Spleen (tissue), 11 donors: ENCODE measurements around the gene STEAP3. TPM values are rescaled to one million over a fixed set of nuclear protein-coding genes. Genes with fewer than 3 reads are reported as not detected.
A peak's percentile ranks its signal among the peaks of the same experiment; 100 is the strongest.

Experiments used
- DNase-seq: peaks from one replicate; pipeline ENCODE4 v3.0.0-alpha.2; 2020
- H3K27ac ChIP-seq, 8 donors: fragments of 200-600 bp; sonication (generic) in 7 of 8; 1 replicate in 4 of 8; 2 replicates in 4 of 8; pipeline versions ENCODE4 v1.5.0 to v1.8.0; 2016 to 2021; ENCODE audit warnings: inconsistent platforms in 4 of 8, mild to moderate bottlenecking in 4 of 8, moderate library complexity in 1 of 8
- H3K27me3 ChIP-seq, 7 donors: fragments of 200-600 bp; sonication (generic) in 6 of 7; replicated peaks in 1 of 7; 1 replicate in 4 of 7; 2 replicates in 3 of 7; pipeline versions ENCODE4 v1.5.0 to v1.8.0; 2016 to 2021; ENCODE audit warnings: inconsistent platforms in 3 of 7, mild to moderate bottlenecking in 1 of 7
- H3K36me3 ChIP-seq, 6 donors: fragments of 200-600 bp; sonication (generic) in 5 of 6; 1 replicate in 4 of 6; 2 replicates in 2 of 6; pipeline versions ENCODE4 v1.5.0 to v1.8.0; 2016 to 2021; ENCODE audit warnings: inconsistent platforms in 2 of 6
- H3K4me1 ChIP-seq, 6 donors: fragments of 200-600 bp; sonication (generic) in 5 of 6; 1 replicate in 3 of 6; 2 replicates in 3 of 6; pipeline versions ENCODE4 v1.5.0 to v1.8.0; 2016 to 2021; ENCODE audit warnings: inconsistent platforms in 3 of 6
- H3K4me3 ChIP-seq, 8 donors: fragments of 200-600 bp; sonication (generic) in 7 of 8; 1 replicate in 4 of 8; 2 replicates in 4 of 8; pipeline versions ENCODE4 v1.5.0 to v1.8.0; 2016 to 2021; ENCODE audit warnings: inconsistent platforms in 4 of 8, mild to moderate bottlenecking in 4 of 8, moderate library complexity in 2 of 8
- H3K9me3 ChIP-seq, 8 donors: fragments of 200-600 bp; sonication (generic) in 7 of 8; 1 replicate in 4 of 8; 2 replicates in 4 of 8; pipeline versions ENCODE4 v1.5.0 to v1.8.0; 2016 to 2021; ENCODE audit warnings: inconsistent platforms in 4 of 8
- CTCF ChIP-seq, 11 experiments: fragments of 200-600 bp in 7 of 11; fragments of 450-650 bp in 4 of 11; sonication (generic) in 4 of 11; IDR thresholded peaks in 8 of 11; conservative IDR thresholded peaks in 3 of 11; 1 replicate in 7 of 11; 2 replicates in 4 of 11; pipeline versions ENCODE4 v1.4.0 to v1.8.0; 2016 to 2021; ENCODE audit warnings: antibody characterized with exemption in 11 of 11, inconsistent platforms in 4 of 11, mild to moderate bottlenecking in 1 of 11
- POLR2A ChIP-seq, 3 donors: fragments of 450-650 bp; IDR thresholded peaks; one replicate each; pipeline ENCODE4 v1.5.1; 2017; ENCODE audit warnings: antibody characterized with exemption in 3 of 3, mild to moderate bottlenecking in 1 of 3
- POLR2AphosphoS5 ChIP-seq, 3 donors: sonication (generic); formaldehyde crosslinking; IDR thresholded peaks; one replicate each; pipeline ENCODE4 v1.5.1; 2017; ENCODE audit warnings: antibody characterized with exemption in 3 of 3
- WGBS, 5 donors: extraction: QIAGEN DNeasy Blood & Tissue Kit in 3 of 5; methylation state at CpG; one replicate each; pipeline versions ENCODE4 v1.1.5 to v1.1.7; 2013 to 2018; 5-methylcytosine and 5-hydroxymethylcytosine counted together
- intact Hi-C: fragments of 100-400 bp; cut with DNase I; formaldehyde crosslinking; loops from one replicate; pipeline ENCODE4 v1.15.0; 2023; ENCODE audit warnings: low total_unique reads
- polyA plus RNA-seq, 3 donors: library from polyadenylated mRNA; stranded (reverse); fragments of 200-250 nt; gene quantifications; one replicate each; pipeline ENCODE4 v1.2.1, GENCODE V29; 2013
- total RNA-seq, 7 donors: library from RNA; depleted of rRNA in 3 of 7; stranded (reverse); fragments of >200 nt in 3 of 7; fragmentation: NEBNext Ultra II Directional in 4 of 7; extraction: Animal tissue kit (Norgen Biotek cat#: 25700) in 4 of 7; gene quantifications; one replicate each; pipeline versions ENCODE4 v1.1.0 to v1.2.1, GENCODE V29; 2016 to 2021
- donor health status: healthy with polysubstance abuse.
- donor health status: DM: no; HTN: no; CAD: no; lungs with moderate emphysema.
- donor health status: DM: no; HTN: no; CAD: no.
- donor health status: Bipolar disorder and iron deficiency.
- donor health status: healthy.
- donor health status: DM: no; HTN: no; CAD: no.
- donor health status: DM: yes; HTN: yes; CAD: no.

Gene STEAP3
- total and polyA plus RNA-seq, 10 donors = 0.26 to 3.6 (median 1.5) TPM

- WGBS, 5 donors = 53 to 73% (median 69%) methylated on average over 9 to 13 of the region's 13 CpGs
- Histone ChIP-seq H3K4me1 (peaks cover 0 to 5% (median 0%) of the 10 kb centered on the region in 6 donors), H3K9me3 (peaks cover 0 to 5% (median 0%) of the 10 kb centered on the region in 8 donors), H3K4me3 (no peak overlapping the region), H3K27me3 (no peaks in the 10 kb centered on the region), H3K27ac (no peak overlapping the region), H3K36me3 (peaks cover 0 to 4% (median 0%) of the 10 kb centered on the region in 6 donors)
- intact Hi-C loops = no loop called here
- DNase-seq = no peak
- TF ChIP-seq POLR2AphosphoS5 (IDR thresholded peaks at IDR 0.05) = no peak
- peak; percentile 31 to 79 (median 63) for TF ChIP-seq CTCF (IDR thresholded peaks at IDR 0.05 in 8 of 11, conservative IDR thresholded peaks at IDR 0.05 in 3 of 11)
Measured at GRCh38 chr2:119264781-119265692, 41.4 kb downstream of the STEAP3 start.

GRCh38 chr2:119265693-119266066 is 42.0 kb downstream of the STEAP3 start:
- 71 to 91% (median 83%) methylated on average over 6 of the region's 6 CpGs for whole genome bisulfite sequencing, 5 donors
- Histone ChIP-seq H3K36me3 (peaks cover 0 to 4% (median 0%) of the 10 kb centered on the region in 6 donors), H3K4me1 (peaks cover 0 to 5% (median 0%) of the 10 kb centered on the region in 6 donors), H3K9me3 (peaks cover 0 to 5% (median 2%) of the 10 kb centered on the region in 8 donors), H3K27me3 (no peaks in the 10 kb centered on the region), H3K27ac (no peak overlapping the region), H3K4me3 (no peak overlapping the region)
- intact Hi-C loops = no loop called here
- no peak for DNase-seq
- no peak for TF ChIP-seq POLR2AphosphoS5 (IDR thresholded peaks at IDR 0.05)
- no peak for TF ChIP-seq CTCF (IDR thresholded peaks at IDR 0.05 in 8 of 11, conservative IDR thresholded peaks at IDR 0.05 in 3 of 11)
- TF ChIP-seq POLR2A (IDR thresholded peaks at IDR 0.05) = no peak

GRCh38 chr2:119266091-119266589 is 42.5 kb downstream of the STEAP3 start:
- DNase-seq = no peak
- TF ChIP-seq CTCF (IDR thresholded peaks at IDR 0.05 in 8 of 11, conservative IDR thresholded peaks at IDR 0.05 in 3 of 11) (no peak), POLR2A (IDR thresholded peaks at IDR 0.05) (no peak), POLR2AphosphoS5 (IDR thresholded peaks at IDR 0.05) (no peak)
- no peak overlapping the region for H3K4me3 ChIP-seq
- peaks cover 0 to 4% (median 0%) of the 10 kb centered on the region in 6 donors for H3K36me3 ChIP-seq
- intact Hi-C loops = no loop called here
- peaks cover 0 to 5% (median 2%) of the 10 kb centered on the region in 8 donors for H3K9me3 ChIP-seq
- peaks cover 0 to 5% (median 0%) of the 10 kb centered on the region in 6 donors for H3K4me1 ChIP-seq
- H3K27ac ChIP-seq = no peak overlapping the region
- H3K27me3 ChIP-seq = no peaks in the 10 kb centered on the region
- WGBS, 5 donors = 86 to 96% (median 95%) methylated on average over 8 of the region's 8 CpGs

GRCh38 chr2:119267604-119268003 is 44.0 kb downstream of the STEAP3 start:
- intact Hi-C loops = no loop called here
- H3K4me1 ChIP-seq = peaks cover 0 to 5% (median 0%) of the 10 kb centered on the region in 6 donors
- no peaks in the 10 kb centered on the region for H3K36me3 ChIP-seq
- no peak overlapping the region for H3K27ac ChIP-seq
- DNase-seq = no peak
- no peaks in the 10 kb centered on the region for H3K27me3 ChIP-seq
- H3K9me3 ChIP-seq = peaks cover 0 to 8% (median 2%) of the 10 kb centered on the region in 8 donors
- TF ChIP-seq POLR2A (IDR thresholded peaks at IDR 0.05) (no peak), POLR2AphosphoS5 (IDR thresholded peaks at IDR 0.05) (no peak), CTCF (IDR thresholded peaks at IDR 0.05 in 8 of 11, conservative IDR thresholded peaks at IDR 0.05 in 3 of 11) (no peak)
- H3K4me3 ChIP-seq = no peak overlapping the region
